Measurements from ENCODE around the gene LRP2BP. TPM values are rescaled to one million over a fixed set of nuclear protein-coding genes. Genes with fewer than 3 reads are reported as not detected.

Gene LRP2BP
- total and polyA plus RNA-seq, 2 of the 4 experiments (the other 2 are of a cell fraction) = 0.10 to 0.18 TPM

DNA sequence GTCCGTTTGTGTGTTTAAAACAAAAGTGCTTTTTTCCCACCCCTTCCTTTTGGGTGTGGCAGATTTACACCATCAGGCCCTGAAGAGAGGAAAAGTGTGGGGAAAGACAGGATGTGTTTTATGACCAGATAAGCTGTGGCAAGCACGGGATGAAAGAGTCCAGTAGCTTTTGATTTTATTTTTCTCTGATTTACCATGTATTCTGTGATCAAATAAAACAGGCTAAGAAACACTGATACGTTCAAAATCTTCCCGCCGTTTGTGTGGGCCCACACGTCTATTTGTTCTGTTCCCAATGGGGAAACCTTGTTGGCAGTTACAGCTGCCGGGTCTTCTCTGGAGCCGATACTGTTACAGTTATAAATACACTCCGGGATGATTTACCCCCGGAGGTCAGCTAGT, 10.8 kb downstream of the LRP2BP start:
- no peak overlapping the region for H2AFZ ChIP-seq (replicated peaks; ENCODE audit: low read length, poor library complexity)
- H3K56ac ChIP-seq (ENCODE audit: extremely low read depth, insufficient read depth, low read length) = no peak overlapping the region
- H4K8ac ChIP-seq (ENCODE audit: low read depth in 2 of 2, low read length in 2 of 2) = peak overlapping the region in 1 of 2 experiments; percentile 6; a peak in 1 of 4 replicates
- H3K4me3 ChIP-seq (ENCODE audit: insufficient read depth, low read depth, low read length) = no peak overlapping the region
- BruUV-seq (replicated peaks) = no TSS peak
- no peak overlapping the region for H3K18ac ChIP-seq (ENCODE audit: low read depth, low read length)
- ATAC-seq (ENCODE audit: low read depth) = peak; percentile 38; the same call in 1 of the 2 replicates
- H2BK120ac ChIP-seq (ENCODE audit: low read depth, low read length) = no peak overlapping the region
- dilution Hi-C loops (cut with HindIII; ENCODE audit: low sequenced_read_pairs, unreplicated experiment) (no loop called here), in situ Hi-C loops (cut with MboI; ENCODE audit: low sequenced_read_pairs) (no loop called here), intact Hi-C loops (cut with micrococcal nuclease) (no loop called here)
- H3K9ac ChIP-seq (ENCODE audit: low read depth, low read length) = no peak overlapping the region
- H3K27ac ChIP-seq (ENCODE audit: insufficient read depth, low read length) = no peak overlapping the region
- WGBS, 2 experiments (ENCODE audit: extremely low coverage in 2 of 2, insufficient read length in 1 of 2) = no CpG with 5 or more reads among the region's 10 CpGs
- ChIA-PET CTCF (no interaction called here), POLR2A (ENCODE audit: unreplicated experiment) (no interaction called here)
- TF ChIP-seq, protein P1, sequence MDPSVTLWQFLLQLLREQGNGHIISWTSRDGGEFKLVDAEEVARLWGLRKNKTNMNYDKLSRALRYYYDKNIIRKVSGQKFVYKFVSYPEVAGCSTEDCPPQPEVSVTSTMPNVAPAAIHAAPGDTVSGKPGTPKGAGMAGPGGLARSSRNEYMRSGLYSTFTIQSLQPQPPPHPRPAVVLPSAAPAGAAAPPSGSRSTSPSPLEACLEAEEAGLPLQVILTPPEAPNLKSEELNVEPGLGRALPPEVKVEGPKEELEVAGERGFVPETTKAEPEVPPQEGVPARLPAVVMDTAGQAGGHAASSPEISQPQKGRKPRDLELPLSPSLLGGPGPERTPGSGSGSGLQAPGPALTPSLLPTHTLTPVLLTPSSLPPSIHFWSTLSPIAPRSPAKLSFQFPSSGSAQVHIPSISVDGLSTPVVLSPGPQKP (IDR thresholded peaks at IDR 0.05; ENCODE audit: borderline replicate concordance, low read depth, low read length) = no peak
- TF ChIP-seq NFE2L2 (IDR thresholded peaks at IDR 0.05; ENCODE audit: low read depth, low read length) (no peak), MAFK (IDR thresholded peaks at IDR 0.05; ENCODE audit: low read depth, low read length) (no peak), RCOR1 (IDR thresholded peaks at IDR 0.05; ENCODE audit: insufficient replicate concordance, low read length) (no peak), CEBPB (IDR thresholded peaks at IDR 0.05; ENCODE audit: low read depth, low read length) (no peak), MXI1 (IDR thresholded peaks at IDR 0.05; ENCODE audit: borderline replicate concordance, low read depth, low read length) (no peak)
- TF ChIP-seq, protein P2, sequence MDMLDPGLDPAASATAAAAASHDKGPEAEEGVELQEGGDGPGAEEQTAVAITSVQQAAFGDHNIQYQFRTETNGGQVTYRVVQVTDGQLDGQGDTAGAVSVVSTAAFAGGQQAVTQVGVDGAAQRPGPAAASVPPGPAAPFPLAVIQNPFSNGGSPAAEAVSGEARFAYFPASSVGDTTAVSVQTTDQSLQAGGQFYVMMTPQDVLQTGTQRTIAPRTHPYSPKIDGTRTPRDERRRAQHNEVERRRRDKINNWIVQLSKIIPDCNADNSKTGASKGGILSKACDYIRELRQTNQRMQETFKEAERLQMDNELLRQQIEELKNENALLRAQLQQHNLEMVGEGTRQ (IDR thresholded peaks at IDR 0.05; ENCODE audit: low read depth, low read length) = no peak
- H4K91ac ChIP-seq (ENCODE audit: insufficient read depth, low read depth, low read length) = no peak overlapping the region
- H3K9me3 ChIP-seq (ENCODE audit: control insufficient read depth, insufficient read depth, low read length) = peaks cover 5% of the 10 kb centered on the region
- H4K5ac ChIP-seq (ENCODE audit: low read depth, low read length) = no peak overlapping the region
- no peak for DNase-seq
- H2BK15ac ChIP-seq (ENCODE audit: low read depth, low read length) = no peak overlapping the region
- H3K36me3 ChIP-seq (ENCODE audit: control insufficient read depth, insufficient read depth, low read length) = peaks cover 2% of the 10 kb centered on the region; the same call in 1 of the 2 replicates
- no peak overlapping the region for H2BK20ac ChIP-seq (ENCODE audit: low read depth, low read length)
- H3K4me1 ChIP-seq (ENCODE audit: control insufficient read depth, insufficient read depth, low read length) = no peaks in the 10 kb centered on the region
- H3K23ac ChIP-seq (ENCODE audit: low read depth, low read length) = no peak overlapping the region
- H2AK5ac ChIP-seq (ENCODE audit: low read depth, low read length) = no peak overlapping the region
- no peak overlapping the region for H2BK5ac ChIP-seq (ENCODE audit: low read depth, low read length, poor library complexity, severe bottlenecking)
- H2AK9ac ChIP-seq (replicated peaks; ENCODE audit: low read depth, low read length, poor library complexity) = no peak overlapping the region
- no peak overlapping the region for H3K4me2 ChIP-seq (ENCODE audit: low read depth, low read length)
- H3K4ac ChIP-seq (ENCODE audit: low read depth, low read length) = no peak overlapping the region
- H4K20me1 ChIP-seq (ENCODE audit: insufficient read depth, low read length) = no peaks in the 10 kb centered on the region
- H3K79me1 ChIP-seq (ENCODE audit: low read depth in 1 of 2, low read length in 2 of 2) = no peaks in the 10 kb centered on the region
- no peak overlapping the region for H3K14ac ChIP-seq (replicated peaks; ENCODE audit: low read depth, low read length)
- no peaks in the 10 kb centered on the region for H3K9me1 ChIP-seq (ENCODE audit: insufficient read depth, low read length)
- H3K27me3 ChIP-seq (ENCODE audit: control insufficient read depth, insufficient read depth, low read length) = no peaks in the 10 kb centered on the region

All from IMR-90 (cell line).